PC-3 (cell line): ENCODE data around the gene GADD45GIP1.

Source experiments
- CTCF ChIP-seq: fragments of 300-600 bp; sonication (generic); conservative IDR thresholded peaks from 2 replicates; pipeline ENCODE4 v1.5.1; 2017; ENCODE audit warnings: antibody characterized with exemption, low read depth, mild to moderate bottlenecking, low read length
- EZH2 ChIP-seq: fragments of 300-600 bp; sonication (generic); IDR thresholded peaks from one replicate; pipeline ENCODE4 v1.6.1; 2017; ENCODE audit warnings: antibody characterized with exemption, mild to moderate bottlenecking, low read length; ENCODE audit not compliant: unreplicated experiment
- EZH2phosphoT487 ChIP-seq: fragments of 300-600 bp; sonication (generic); IDR thresholded peaks from 2 replicates; pipeline ENCODE4 v1.6.1; 2018; ENCODE audit warnings: mild to moderate bottlenecking, antibody characterized with exemption, low read length, borderline replicate concordance

- TF ChIP-seq CTCF (no peak), EZH2 (no peak), EZH2phosphoT487 (no peak)
These were observed 2.4 kb downstream of the GADD45GIP1 start for GRCh38 chr19:12954612-12954962.
